Measurements from ENCODE around the gene HGS. TPM values are rescaled to one million over a fixed set of nuclear protein-coding genes. Genes with fewer than 3 reads are reported as not detected.

HGS gene
- total RNA-seq, 3 donors from 2014 or later = 91.4 to 126 (median 102) TPM

DNA sequence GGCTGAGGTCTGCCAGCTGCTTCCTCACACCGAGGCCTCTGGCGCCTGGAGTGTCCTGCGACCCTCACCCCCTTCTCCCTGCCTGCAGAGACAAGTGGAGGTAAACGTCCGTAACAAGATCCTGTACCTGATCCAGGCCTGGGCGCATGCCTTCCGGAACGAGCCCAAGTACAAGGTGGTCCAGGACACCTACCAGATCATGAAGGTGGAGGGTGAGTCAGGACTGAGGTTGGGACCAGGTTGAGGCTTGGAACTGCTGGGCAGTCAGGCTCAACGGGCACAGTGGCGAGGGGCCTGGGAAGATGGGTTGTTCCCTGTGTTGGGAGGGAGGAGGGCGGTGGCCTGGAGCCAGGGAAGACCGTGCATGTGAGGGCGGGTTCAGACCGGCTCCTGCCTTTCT is 4.8 kb downstream of the HGS start:
- no peaks in the 10 kb centered on the region for H3K9me3 ChIP-seq
- DNase-seq (no peak), ATAC-seq (no peak)
- peaks cover 29% of the 10 kb centered on the region for H3K36me3 ChIP-seq (ENCODE audit: low read depth)
- TF ChIP-seq CTCF (IDR thresholded peaks at IDR 0.05) = no peak
- H3K4me1 ChIP-seq (ENCODE audit: low read depth) = peaks cover 12% of the 10 kb centered on the region
- intact Hi-C loops (cut with DNase I, micrococcal nuclease) = no loop called here
- H3K4me3 ChIP-seq = no peak overlapping the region

DNA sequence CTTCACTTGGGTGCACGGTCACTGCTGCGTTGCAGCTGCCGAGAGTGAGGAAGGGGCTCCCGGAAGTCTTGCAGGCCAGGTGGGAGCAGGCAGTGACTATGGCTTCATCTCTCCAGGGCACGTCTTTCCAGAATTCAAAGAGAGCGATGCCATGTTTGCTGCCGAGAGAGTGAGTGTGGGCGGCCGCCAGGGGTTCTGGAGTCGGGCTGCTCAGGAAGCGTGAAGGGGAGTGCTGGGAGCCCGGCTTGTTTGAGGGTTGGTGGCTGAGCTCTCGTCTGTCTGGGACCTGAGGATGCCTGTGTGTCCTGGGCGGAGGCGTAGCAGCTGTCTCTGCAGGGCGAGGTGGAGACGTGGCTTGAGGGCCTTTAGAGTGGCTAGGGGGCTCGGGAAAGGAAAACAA is 6.3 kb downstream of the HGS start:
- DNase-seq = no peak
- no peak for TF ChIP-seq CTCF (IDR thresholded peaks at IDR 0.05)
- no peak for ATAC-seq
- intact Hi-C loops (cut with DNase I, micrococcal nuclease) = no loop called here
- peaks cover 37% of the 10 kb centered on the region for H3K36me3 ChIP-seq (ENCODE audit: low read depth)
- H3K9me3 ChIP-seq = no peaks in the 10 kb centered on the region
- no peak overlapping the region for H3K4me3 ChIP-seq
- peaks cover 5% of the 10 kb centered on the region for H3K4me1 ChIP-seq (ENCODE audit: low read depth)

DNA sequence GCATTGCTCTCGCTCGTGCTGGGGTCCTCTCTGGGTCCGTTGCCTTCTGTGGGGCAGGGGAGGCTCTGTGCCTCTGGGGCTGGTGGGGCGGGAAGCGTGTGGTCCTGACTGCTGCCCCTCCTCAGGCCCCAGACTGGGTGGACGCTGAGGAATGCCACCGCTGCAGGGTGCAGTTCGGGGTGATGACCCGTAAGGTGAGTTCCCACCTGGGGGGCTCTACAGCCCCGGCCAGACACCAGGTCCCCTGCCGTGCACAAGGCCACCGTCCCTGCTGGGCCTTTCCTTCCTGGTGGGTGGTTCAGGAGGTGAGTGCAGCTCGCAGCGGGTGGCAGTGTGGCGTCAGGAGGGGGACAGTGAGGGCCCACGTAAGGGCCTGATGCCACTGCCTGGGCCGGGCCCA is 6.7 kb downstream of the HGS start:
- TF ChIP-seq CTCF (IDR thresholded peaks at IDR 0.05) = no peak
- intact Hi-C loops (cut with DNase I, micrococcal nuclease) = no loop called here
- H3K36me3 ChIP-seq (ENCODE audit: low read depth) = peaks cover 37% of the 10 kb centered on the region
- no peak for DNase-seq
- no peak overlapping the region for H3K4me3 ChIP-seq
- H3K9me3 ChIP-seq = no peaks in the 10 kb centered on the region
- no peak for ATAC-seq
- peaks cover under 1% of the 10 kb centered on the region for H3K4me1 ChIP-seq (ENCODE audit: low read depth)

DNA sequence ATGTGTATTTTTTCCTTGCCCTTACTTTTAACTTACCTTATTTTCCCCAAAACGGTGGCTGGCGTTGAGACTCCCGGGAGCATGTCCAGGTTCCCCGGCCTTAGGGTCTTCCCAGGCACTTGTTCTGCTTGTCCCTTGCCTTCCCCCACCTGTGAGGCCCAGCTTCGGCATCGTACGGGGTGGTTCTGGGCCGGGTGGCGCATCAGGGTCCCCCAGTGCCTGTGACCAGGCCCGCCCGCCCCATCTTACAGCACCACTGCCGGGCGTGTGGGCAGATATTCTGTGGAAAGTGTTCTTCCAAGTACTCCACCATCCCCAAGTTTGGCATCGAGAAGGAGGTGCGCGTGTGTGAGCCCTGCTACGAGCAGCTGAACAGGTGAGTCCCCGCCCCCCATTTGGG is 7.4 kb downstream of the HGS start:
- Histone ChIP-seq H3K4me3 (no peak overlapping the region), H3K9me3 (no peaks in the 10 kb centered on the region), H3K36me3 (ENCODE audit: low read depth) (peaks cover 38% of the 10 kb centered on the region), H3K4me1 (ENCODE audit: low read depth) (no peaks in the 10 kb centered on the region)
- TF ChIP-seq CTCF (IDR thresholded peaks at IDR 0.05) = no peak
- intact Hi-C loops (cut with DNase I, micrococcal nuclease) = no loop called here
- no peak for DNase-seq
- no peak for ATAC-seq

DNA sequence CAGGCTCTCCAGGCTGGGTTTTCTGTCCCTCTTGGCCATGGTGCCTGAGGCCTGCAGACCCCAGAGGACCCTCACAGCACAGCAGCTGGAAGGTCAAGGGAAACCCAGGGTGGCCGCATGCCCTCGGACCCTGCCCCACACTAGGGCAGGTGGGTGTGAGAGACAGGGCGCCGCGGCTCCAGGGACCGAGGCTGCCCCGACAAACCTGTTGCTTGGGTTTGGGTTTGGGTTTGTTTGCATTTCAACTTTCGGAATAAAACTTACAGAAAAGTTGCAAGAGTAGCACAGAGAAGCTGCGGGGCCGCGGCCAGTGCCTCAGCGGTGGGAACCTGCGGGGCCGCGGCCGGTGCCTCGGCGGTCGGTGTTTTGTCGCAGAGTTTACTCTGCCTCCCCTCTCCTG is 7.8 kb downstream of the HGS start:
- H3K36me3 ChIP-seq (ENCODE audit: low read depth) = peaks cover 39% of the 10 kb centered on the region
- no peak for ATAC-seq
- intact Hi-C loops (cut with DNase I, micrococcal nuclease) = no loop called here
- no peaks in the 10 kb centered on the region for H3K9me3 ChIP-seq
- H3K4me1 ChIP-seq (ENCODE audit: low read depth) = no peaks in the 10 kb centered on the region
- DNase-seq = no peak
- TF ChIP-seq CTCF (IDR thresholded peaks at IDR 0.05) = no peak
- H3K4me3 ChIP-seq = no peak overlapping the region

- ATAC-seq (no peak), DNase-seq (no peak)
- peaks cover 32% of the 10 kb centered on the region for H3K36me3 ChIP-seq (ENCODE audit: low read depth)
- no peaks in the 10 kb centered on the region for H3K9me3 ChIP-seq
- no peak overlapping the region for H3K4me3 ChIP-seq
- H3K4me1 ChIP-seq (ENCODE audit: low read depth) = no peaks in the 10 kb centered on the region
- no peak for TF ChIP-seq CTCF (IDR thresholded peaks at IDR 0.05)
- intact Hi-C loops (cut with DNase I, micrococcal nuclease) = no loop called here
Measured at GRCh38 chr17:81693509-81694210, 9.8 kb downstream of the HGS start.
